HL-60/S4 treated with retinoic acid at 250 ng/mL for 4 days and 3 days (cell line): ENCODE measurements around the gene FARS2.

Source experiments
- in situ Hi-C: fragments of 300-500 bp; cut with MboI; formaldehyde crosslinking; loops from 2 replicates; pipeline ENCODE4 v1.7.0; 2022; ENCODE audit warnings: low sequenced_read_pairs

FARS2 gene

DNA sequence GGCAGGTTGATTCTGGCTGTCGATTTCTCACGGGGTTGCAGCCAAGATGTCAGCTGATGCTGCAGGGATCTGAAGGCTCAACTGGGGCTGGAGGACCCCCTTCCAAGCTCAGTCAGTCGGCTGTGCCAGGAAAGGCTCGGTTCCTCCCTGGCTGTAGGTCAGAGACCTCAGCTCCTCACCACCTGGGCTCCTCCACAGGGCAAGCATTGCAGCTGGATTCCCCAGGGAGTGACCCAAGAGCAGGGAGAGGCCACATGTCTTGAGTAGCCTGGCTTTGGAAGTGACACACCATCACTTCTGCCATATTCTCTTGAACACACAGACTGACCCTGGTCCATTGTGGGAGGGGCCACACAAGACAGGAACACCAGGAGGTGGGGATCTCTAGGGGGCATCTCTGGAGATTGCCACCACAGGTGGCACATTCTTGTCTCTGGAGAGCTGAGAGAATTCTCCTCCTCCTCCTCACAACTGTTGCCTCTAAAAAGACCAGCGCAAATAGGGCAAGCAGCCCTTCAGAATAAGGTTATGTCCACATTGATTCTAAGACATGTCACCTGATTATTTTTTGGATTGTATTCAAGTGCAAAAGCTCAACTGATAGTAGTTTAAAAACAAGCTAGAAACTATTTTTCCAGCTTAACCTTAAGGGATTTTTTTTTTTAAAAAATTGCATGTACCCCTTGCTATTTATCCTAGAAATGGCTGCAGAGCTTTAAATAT, 474.9 kb downstream of the FARS2 start:
- in situ Hi-C loops = no loop called here

DNA sequence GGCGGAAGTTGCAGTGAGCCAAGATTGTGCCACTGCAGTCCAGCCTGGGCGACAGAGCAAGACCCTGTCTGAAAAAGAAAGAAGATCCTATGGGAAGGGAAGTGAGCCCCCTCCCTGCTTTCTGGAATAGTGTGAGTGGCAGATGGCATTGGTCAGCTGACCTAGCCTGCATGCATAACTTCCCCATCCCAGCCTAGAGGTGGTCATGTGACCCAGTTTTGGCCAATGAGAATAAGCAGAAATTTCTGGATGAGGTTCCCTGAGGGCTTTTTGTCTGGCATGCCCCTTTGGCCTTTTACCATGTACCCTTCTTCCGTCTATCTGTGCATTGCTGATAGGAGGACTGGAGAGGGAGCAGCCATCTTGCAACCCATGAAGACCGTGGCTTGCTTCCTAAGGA, 476.1 kb downstream of the FARS2 start:
- in situ Hi-C loops = no loop called here

DNA sequence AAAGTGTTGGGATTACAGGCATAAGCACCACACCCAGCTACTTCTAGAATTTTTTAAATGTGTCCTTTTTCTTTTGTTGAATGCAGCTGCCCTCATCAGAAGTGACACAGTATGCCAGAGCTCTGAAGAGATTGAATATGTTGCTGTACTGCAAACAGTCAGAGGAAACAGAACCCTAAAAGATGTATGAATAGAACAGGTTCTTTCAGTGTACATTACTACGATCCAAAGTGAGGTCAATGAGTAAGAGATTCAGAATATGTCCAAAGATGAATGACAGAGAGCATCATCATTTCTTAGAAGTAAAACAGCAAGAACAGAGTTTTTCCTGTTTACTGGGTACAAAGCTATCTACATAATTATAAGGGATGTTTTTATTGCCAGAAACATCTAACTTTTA, 476.9 kb downstream of the FARS2 start:
- in situ Hi-C loops = no loop called here

DNA sequence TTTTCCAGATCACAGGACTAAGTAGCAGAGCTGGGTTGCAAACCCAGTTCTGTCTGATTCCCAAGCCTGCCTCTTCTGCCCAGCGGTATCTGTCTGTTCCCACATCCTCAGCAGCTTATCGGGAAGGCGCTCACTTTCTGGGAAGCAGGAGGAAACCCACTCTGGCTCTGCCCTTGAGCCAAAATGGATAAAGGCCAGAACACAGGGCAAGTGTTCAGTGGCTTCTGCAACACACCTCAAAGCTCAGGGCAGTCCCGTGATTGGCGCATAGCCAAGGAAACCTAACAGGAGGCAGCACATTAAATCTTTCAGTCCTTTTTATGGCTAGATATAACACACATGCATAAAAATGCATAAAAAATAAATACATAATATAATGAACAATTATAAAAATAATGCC, 483.2 kb downstream of the FARS2 start:
- in situ Hi-C loops = no loop called here

DNA sequence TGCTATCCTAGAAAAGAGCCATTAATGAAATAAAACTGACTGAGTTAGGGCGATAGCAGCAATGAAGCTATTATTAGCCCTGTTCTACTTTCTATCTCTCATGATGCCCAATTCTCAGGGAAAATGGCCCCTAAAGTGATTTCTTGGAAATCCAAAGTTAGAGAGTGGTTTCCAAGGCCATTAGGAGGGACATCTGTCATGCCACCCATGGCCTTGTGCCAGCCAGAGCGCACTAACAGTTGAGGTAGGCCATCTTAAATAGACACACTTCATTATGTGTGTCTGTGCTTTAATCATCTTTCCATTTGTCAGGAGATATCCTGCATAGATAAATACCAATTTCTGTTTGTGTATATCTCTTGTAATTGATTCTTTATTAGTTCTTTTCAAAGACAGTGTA, 483.8 kb downstream of the FARS2 start:
- in situ Hi-C loops = no loop called here

DNA sequence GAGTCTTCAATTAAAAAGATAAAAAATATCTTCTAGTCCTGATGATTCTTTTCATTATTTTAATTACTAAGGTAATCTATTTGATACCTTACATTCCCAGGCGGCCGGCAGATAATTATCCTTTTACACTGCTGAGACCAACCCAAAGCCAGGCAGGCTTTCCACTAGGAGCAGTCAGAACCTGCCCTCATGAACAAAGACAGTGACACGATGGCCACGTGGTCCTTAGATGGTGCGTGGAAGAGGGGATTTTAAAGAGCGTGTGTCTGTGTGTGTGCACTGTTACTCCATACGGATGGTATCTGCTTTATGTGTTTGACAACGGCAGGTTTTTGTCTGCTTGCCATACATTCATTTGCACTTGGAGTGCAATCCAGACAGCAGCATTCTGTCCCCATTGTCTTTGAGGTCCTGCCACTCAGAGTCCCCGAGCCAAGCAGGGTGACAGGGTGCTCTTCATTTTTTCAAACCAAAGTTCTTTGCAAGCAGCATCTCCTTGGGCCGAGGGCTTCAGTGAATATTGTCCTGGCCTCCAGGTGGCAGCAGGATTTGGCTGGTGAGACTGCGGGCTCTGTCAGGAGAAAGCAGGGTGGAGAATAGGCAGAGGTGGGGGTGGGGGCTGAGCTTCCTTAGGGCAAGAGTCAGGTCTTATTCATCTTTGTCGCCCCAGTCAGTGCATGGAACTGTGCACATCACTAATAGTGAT, 484.9 kb downstream of the FARS2 start:
- in situ Hi-C loops = no loop called here

DNA sequence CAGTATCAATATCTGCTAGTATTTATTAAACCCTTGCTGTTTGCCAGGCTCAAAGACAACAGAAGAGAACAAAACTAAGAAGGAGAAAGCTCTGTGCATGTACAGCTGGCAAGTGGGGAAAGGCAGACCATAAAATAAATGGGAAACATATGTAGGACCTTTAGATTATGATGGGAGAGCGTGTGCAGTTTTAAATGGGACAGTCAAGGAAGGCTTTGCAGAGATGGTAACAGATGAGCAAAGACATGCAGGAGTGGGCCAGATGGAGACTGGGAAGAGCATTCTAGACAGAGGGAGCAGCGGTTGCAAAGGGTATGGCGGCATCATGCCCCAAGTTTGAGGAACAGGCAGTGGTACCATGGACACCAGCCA, 485.4 kb downstream of the FARS2 start:
- in situ Hi-C loops = no loop called here

DNA sequence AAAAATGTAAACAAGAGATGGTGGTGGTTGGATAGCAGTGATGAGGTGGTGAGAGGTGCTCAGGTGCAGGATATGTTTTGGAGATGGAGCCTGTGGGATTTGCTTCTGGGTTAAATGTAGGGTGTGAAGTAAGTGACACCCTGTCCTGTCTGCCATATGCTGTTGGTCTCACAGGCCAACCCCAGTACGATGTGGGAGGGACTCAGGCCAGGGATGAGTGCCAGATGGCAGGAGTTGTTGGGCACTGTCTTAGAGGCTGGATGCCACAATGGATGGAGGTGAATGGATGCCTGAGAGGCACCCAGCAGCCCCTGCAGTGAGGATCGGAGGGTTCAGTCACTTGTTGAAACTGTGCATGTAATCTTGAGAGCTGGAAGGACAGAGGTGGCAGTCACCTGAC, 486.1 kb downstream of the FARS2 start:
- in situ Hi-C loops = no loop called here

DNA sequence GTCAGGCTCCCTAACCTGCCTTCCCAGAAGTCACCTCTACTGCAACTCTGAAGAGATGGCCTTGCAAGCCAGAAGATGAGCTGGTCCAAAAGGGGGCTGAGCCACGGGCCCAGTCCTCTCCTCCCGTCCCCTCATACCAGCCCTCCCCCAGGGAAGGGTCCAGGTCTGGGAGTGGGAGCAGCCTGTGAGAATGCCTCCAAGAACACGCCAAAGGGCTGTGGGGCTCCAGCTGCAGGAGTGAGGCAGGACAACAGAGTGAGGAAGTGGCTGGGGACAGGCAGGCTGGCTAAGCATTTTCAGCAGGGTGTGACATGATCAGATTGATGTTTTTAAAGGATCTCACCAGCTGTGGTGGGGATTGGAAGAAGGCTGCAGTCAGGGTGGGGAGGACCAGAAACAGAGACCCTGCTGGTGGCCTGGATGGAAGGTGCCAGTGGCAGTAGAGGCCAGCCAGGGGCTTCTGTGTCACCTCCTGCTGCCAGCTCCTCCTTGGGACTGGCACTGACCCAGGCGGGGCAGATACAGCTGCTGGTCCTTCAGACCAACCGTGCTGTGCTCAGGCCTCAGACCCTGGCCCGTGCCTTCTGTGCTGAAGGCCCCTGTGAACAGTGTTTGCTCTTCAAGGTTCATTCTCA, 487.8 kb downstream of the FARS2 start:
- in situ Hi-C loops = no loop called here

DNA sequence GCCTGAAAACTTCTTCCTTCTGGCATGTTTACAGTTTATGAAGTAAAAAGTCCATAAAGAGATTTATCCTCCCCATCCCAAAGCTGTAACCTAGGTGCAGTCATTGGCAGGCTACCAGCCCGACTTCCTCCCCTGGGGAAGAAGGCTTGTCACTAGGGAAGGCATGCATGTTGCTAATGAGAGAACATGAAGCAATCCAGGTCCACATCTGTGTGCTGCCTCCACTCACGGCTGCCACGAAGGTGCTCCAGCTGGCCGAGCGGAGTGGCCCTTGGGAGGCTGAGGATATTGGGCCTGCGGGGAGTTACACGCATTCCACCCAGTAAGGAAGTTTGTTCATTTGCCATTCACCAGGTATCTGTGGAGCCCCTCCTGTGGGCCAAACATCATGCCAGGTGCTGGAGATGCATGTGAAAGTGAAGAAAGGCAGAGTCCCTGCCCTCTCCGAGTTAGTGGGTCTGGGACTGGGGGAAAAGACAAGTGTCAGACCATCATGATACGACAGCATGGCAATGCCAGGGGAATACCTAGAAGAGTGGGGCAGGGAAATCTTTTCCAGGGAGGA, 488.4 kb downstream of the FARS2 start:
- in situ Hi-C loops = no loop called here

DNA sequence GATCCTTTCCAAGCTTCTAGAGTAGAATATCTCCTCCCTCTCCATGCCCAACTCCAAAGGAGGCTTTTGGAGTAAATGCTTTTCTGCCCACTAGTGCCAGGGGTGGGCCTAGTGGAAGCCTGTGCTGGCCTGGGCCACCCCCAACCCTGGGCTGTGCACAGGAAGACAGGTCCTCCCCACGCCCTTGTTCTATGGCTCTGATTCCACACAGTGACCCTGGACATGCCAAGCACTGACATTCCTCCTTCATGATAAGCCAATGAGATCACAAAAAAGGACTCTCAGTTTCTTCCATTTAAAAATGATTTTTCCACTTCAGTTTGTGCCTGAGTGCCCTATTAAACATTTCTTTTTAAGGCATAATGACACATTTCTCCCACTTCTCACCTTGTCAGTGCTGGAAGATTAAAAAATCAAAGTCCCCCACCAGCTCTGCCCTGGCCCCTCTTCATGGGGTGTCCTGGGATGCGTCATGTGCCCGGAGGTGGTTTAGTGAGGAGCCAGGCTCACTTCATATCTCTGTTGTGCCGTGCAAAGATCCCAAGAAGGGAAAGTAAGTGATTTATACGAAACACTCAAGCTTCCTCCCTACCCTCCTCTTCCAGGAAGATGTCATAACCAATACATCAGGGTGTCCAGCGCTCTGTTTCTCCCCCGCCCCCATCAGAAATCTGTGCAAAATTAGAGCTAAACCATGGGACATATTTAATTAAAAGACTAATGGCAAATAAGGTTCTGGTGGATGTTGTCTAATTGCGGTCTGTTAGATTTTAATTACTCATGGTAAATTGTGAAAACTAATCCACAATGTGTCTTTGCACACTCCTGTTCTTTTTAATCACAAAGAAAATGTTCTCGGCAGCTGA, 490.4 kb downstream of the FARS2 start:
- in situ Hi-C loops = no loop called here

DNA sequence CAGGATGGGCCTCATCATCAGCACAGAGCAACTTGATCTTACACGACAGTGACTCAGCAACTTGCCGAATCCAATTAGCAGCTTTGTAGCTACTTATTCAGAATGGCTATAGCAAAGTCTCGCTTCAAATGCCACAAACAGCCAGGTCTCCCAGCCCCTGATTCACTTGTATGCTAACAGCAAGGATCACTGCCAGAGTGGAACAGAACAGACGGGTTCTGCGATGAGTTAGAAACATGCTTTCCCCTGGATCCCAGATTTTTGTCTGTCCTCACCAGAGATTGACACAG, 491.0 kb downstream of the FARS2 start:
- in situ Hi-C loops = no loop called here

DNA sequence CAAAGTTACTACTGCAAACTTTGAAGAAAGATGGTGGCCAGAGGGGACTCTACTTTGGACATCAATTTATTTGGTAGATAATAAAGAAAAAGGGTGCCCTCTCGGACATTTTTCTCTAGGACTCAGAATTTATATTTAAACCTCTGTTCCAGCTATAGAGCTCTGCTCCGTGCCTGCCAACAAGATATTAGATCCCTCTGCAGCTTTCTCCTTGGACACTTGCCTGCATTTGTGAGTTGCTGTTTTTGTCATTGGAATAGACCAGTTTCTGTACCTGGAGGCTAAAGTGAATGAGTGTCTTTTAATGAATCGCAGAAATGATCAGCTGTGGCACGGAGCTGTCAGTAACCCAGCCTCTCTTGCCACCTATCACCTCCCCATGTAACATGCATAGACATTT, 491.9 kb downstream of the FARS2 start:
- in situ Hi-C loops = no loop called here

DNA sequence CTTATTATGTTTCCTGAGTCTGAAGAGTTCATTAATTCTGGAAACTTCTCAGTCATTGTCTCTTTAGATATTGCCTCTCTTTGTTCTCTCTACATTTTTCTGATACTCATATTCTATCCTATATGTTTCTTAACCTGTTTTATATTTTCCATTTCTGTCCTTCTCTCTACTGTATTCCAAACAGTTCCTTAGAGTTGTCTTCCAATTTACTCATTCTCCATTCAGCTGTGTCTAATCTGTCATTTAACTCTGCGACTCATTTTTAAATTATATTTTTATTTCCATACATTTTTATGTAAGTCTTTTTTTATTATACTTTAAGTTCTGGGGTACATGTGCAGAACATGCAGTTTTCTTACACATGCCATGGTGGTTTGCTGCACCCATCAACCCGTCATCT, 493.6 kb downstream of the FARS2 start:
- in situ Hi-C loops = no loop called here

DNA sequence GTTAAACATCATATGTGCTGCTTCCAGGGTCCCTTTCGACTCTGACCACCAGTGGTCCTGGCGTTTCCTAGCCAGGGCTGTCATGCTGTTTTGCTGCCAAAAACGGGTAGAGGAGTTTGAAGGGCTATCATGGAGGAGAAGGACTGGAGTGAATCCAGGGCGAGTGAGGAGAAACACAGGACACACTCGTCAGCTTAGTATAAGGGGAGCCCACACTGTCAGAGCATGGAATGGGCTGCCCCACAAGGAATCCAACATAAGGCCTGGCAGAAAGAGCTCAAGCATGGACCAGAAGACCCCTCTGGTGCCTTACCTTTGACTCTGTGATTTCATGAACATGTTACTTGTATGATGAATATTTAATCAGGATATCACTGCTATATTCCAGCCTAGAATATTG, 498.3 kb downstream of the FARS2 start:
- in situ Hi-C loops = no loop called here

DNA sequence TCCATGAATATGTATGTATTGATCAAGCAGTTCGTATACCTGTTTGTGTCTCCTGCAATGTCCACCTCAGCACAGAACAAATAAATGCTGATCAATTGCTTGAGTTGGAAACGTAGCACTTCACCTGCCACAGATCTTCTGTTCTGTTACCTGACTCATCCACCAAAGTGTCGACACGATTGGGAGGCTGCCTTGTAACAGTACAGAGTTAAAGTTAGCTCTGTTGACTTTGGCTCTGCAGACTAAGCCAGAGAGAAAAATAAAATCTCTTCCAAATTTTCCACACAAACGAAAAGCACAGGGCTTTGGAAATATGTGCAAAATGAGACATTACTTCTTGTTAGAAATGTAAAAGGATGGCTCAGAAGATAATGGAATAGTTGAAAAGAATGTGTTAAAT, 500.1 kb downstream of the FARS2 start:
- in situ Hi-C loops = no loop called here

DNA sequence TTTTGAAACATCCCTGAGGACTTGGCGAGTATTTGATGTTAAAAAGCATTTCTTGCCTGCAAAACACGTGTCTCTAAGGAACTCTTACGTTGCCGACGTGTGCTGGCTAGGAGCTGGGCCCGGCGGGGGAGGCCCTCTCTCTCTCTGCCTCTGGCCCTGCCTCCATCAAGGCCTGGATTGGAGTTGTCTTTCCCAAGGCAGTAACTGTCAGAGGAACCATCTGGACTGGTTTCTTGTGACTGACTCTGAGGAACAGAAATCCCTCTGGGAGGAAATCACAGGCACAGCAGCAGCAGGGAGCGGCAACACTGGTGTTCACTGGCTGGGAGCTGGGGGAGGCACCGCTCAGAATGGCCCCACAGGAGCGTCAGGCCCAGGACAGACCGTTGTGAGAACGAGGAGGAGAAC, 501.3 kb downstream of the FARS2 start:
- in situ Hi-C loops = no loop called here

DNA sequence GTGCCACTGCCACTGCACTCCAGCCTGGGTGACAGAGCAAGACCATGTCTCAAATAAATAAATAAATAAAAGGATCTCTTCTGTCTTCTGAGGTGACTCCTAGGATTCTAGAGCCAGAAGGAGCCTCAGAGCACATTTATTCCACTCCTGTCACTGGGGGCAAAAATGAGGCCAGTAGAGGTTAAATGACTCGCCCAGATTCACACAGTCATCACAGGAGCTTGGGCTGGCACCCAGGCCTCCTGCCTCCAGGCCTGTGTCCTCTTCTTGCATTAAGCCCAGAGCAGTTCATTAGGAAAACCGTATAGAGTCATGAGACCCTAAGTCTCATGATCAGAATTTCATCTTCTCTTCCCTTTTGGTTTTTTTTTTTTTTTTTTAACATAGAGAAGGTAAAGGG, 502.1 kb downstream of the FARS2 start:
- in situ Hi-C loops = no loop called here

DNA sequence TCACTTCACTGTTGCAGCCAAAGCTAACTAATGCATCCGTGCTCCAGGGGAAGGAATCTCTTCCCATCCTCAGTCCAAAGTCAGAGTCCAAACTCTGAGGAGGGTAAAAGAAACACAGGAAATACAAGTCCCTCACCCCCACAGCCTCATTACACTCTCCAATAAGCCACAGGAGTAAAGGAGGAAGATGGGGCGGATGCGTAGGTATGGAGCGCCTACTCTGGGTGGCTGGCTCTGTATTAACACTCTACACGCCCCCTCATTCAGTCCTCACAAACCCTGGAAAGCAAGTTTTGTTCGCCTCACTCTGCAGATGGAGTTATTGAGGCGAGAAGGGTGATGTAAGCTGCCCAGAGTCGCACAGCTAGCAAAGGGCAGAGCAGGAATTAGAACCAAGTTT, 502.6 kb downstream of the FARS2 start:
- in situ Hi-C loops = no loop called here

DNA sequence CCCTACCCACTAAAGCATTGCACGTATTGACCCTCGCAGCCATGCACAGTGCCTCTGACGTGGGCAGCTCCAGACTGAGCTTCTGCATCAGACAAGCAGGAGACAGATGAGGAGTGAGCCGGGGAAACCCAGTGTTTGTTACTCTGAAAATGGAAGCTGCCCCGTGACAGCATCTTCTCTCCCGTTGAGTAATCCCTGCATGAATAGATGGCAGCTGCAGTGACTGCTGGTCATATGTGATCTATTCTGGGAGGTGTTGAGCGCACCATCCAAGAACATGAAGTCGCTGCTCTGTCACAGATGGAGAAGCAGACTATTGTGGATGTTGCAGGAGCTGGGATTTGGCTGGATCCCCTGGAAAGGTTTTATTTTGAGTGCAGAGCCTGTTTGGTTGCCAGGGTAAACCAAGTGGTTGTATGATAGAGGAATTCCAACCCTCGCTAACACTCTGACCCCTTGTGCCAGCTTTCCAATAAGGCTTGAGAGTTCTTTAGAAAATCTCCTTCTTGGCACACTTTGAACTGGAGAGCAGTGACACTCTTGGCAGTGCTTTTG, 503.2 kb downstream of the FARS2 start:
- in situ Hi-C loops = no loop called here

DNA sequence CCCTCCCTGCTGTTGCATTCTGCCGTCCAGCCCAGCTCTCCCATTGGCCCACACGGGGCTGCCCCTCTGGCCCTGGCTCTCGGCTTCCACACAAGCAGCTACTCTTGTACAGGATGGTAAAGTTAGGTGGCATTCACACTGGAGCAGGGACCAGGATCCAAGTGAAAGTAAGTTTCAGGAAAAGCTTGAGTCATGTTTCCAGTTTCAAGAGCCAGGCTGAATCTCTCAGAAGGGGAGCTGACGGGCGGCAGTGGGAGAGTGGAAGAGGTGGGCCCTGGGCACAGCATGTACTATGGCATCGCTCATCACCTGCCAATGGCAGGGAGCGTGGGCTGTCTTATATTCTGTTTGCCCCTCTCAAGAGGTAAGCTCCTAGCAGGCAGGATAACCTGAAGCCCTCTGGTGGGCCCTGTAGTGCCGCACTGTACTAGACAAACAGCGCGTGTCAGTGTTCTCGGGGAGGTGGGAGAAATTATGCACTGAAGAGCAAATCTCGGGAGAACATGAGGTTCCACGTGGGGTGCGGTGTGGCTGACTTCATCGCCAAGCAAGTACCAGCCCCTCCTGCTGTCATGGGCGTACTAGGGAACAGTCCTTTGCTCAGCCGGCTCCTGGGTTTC, 503.9 kb downstream of the FARS2 start:
- in situ Hi-C loops = no loop called here
